NB4 (cell line): ENCODE results near the gene SRBD1.

Experiments
- MYC ChIP-seq: IDR thresholded peaks from 2 replicates; pipeline ENCODE4 v1.6.1; 2011; ENCODE audit warnings: low read depth, low read length
- POLR2A ChIP-seq: IDR thresholded peaks from 2 replicates; pipeline ENCODE4 v1.6.1; 2011; ENCODE audit warnings: mild to moderate bottlenecking; ENCODE audit not compliant: insufficient read length; ENCODE audit errors: extremely low read depth
- TF ChIP-seq, protein P1 (sequence below): IDR thresholded peaks from one replicate; pipeline ENCODE4 v1.5.1; 2012; ENCODE audit warnings: low read depth, low read length
- TF ChIP-seq, protein P2 (sequence below): IDR thresholded peaks from 2 replicates; pipeline ENCODE4 v1.6.1; 2011; ENCODE audit warnings: low read depth, low read length

DNA sequence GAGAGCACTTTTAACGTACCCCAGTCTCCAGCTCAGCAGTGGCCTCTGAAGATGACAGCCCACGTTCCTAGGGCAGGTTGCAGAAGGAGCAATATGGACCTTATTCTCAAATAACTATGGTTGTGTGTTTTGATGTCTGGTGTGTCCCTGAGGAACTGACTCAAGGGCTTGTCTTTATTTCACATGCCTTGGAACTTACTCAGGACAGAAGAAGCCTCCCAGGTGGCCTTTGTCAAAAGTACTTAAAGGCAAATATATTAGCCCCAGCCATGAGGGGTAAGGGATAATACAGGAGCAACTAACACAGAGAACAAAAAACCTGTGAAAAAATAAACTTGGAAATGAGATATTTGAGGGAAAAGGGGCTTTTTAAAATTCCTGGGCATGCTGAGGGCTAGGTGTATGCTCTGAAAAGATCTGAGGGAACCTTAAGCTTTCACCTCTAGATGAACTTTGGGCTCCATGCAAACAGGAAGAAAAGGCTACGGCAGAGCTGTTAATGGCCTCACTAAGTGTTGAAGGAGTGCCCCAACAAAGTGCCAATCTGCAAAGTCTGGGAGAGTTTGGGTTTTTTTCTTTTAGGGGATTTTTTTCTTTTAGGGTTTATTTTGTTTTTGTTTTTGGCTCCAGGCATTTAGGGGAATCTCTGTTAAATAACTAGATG is 40.3 kb downstream of the SRBD1 start:
- TF ChIP-seq POLR2A: no peak
- TF ChIP-seq, protein P1, sequence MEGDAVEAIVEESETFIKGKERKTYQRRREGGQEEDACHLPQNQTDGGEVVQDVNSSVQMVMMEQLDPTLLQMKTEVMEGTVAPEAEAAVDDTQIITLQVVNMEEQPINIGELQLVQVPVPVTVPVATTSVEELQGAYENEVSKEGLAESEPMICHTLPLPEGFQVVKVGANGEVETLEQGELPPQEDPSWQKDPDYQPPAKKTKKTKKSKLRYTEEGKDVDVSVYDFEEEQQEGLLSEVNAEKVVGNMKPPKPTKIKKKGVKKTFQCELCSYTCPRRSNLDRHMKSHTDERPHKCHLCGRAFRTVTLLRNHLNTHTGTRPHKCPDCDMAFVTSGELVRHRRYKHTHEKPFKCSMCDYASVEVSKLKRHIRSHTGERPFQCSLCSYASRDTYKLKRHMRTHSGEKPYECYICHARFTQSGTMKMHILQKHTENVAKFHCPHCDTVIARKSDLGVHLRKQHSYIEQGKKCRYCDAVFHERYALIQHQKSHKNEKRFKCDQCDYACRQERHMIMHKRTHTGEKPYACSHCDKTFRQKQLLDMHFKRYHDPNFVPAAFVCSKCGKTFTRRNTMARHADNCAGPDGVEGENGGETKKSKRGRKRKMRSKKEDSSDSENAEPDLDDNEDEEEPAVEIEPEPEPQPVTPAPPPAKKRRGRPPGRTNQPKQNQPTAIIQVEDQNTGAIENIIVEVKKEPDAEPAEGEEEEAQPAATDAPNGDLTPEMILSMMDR: no peak
- TF ChIP-seq MYC: no peak
- TF ChIP-seq, protein P2, sequence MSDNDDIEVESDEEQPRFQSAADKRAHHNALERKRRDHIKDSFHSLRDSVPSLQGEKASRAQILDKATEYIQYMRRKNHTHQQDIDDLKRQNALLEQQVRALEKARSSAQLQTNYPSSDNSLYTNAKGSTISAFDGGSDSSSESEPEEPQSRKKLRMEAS: no peak
